Transverse colon (tissue), 4 donors: ENCODE results near the gene TBC1D13. TPM values are rescaled to one million over a fixed set of nuclear protein-coding genes. Genes with fewer than 3 reads are reported as not detected.
"Not testable (repeated sequence)": the region's sequence is repeated elsewhere in the genome, so short reads cannot be mapped to it uniquely, and the experiment has no call there.

Experiments
- DNase-seq: peaks from one replicate; pipeline ENCODE4 v3.0.0-alpha.2; 2019
- H3K27ac ChIP-seq, 4 donors: fragments of 200-600 bp; sonication (generic); 2 replicates each; pipeline ENCODE4 v1.5.1; 2016 to 2018; ENCODE audit warnings: inconsistent platforms in 4 of 4
- H3K27me3 ChIP-seq: fragments of 200-600 bp; sonication (generic); 2 replicates; pipeline ENCODE4 v1.5.1; 2017; ENCODE audit warnings: inconsistent platforms
- H3K36me3 ChIP-seq, 4 donors: fragments of 200-600 bp; sonication (generic); 2 replicates each; pipeline ENCODE4 v1.5.1; 2017 to 2019; ENCODE audit warnings: inconsistent platforms in 4 of 4
- H3K4me1 ChIP-seq, 4 donors: fragments of 200-600 bp; sonication (generic); 2 replicates each; pipeline ENCODE4 v1.5.1; 2017 to 2020; ENCODE audit warnings: inconsistent platforms in 4 of 4
- H3K4me3 ChIP-seq, 4 donors: fragments of 200-600 bp; sonication (generic); 1 replicate in 1 of 4; 2 replicates in 3 of 4; pipeline versions ENCODE4 v1.5.1 to v1.6.1; 2017 to 2019; ENCODE audit warnings: inconsistent platforms in 4 of 4
- H3K9me3 ChIP-seq, 2 donors: fragments of 200-600 bp; sonication (generic); 2 replicates each; pipeline ENCODE4 v1.5.1; 2017 to 2019; ENCODE audit warnings: inconsistent platforms in 2 of 2
- CTCF ChIP-seq, 5 experiments: fragments of 200-600 bp in 3 of 5; fragments of 450-650 bp in 2 of 5; sonication (generic) in 3 of 5; IDR thresholded peaks; 1 replicate in 2 of 5; 2 replicates in 3 of 5; pipeline ENCODE4 v1.5.1; 2016 to 2017; ENCODE audit warnings: antibody characterized with exemption in 5 of 5, inconsistent platforms in 3 of 5, mild to moderate bottlenecking in 2 of 5, moderate library complexity in 1 of 5
- EP300 ChIP-seq: sonication (generic); formaldehyde crosslinking; IDR thresholded peaks from one replicate; pipeline ENCODE4 v1.6.1; 2017; ENCODE audit warnings: antibody characterized with exemption, low read depth
- POLR2A ChIP-seq: fragments of 450-650 bp; IDR thresholded peaks from one replicate; pipeline ENCODE4 v1.6.1; 2016; ENCODE audit warnings: antibody characterized with exemption, mild to moderate bottlenecking, moderate library complexity
- POLR2AphosphoS5 ChIP-seq, 3 donors: sonication (generic); formaldehyde crosslinking; IDR thresholded peaks; one replicate each; pipeline ENCODE4 v1.6.1; 2016; ENCODE audit warnings: antibody characterized with exemption in 3 of 3
- WGBS, 2 donors: methylation state at CpG; one replicate each; pipeline ENCODE4 v1.1.5; 2018; ENCODE audit warnings: low coverage in 1 of 2; 5-methylcytosine and 5-hydroxymethylcytosine counted together
- in situ Hi-C, 4 donors: fragments of 200-750 bp; cut with MboI; loops; one replicate each; pipeline versions ENCODE4 v1.15.0 to v1.15.1; 2017; ENCODE audit warnings: low sequenced_read_pairs in 3 of 4, low pct_ligation_motif_present in 1 of 4, low pct_unique_long_range_greater_than_20kb in 1 of 4
- intact Hi-C: fragments of 100-400 bp; cut with DNase I; formaldehyde crosslinking; loops from one replicate; pipeline ENCODE4 v1.15.1; 2023; ENCODE audit warnings: low total_unique reads
- total RNA-seq, 4 donors: library from RNA; depleted of rRNA; stranded (reverse); fragments of >200 nt; gene quantifications; one replicate each; pipeline ENCODE4 v1.1.0, GENCODE V29; 2016

Gene TBC1D13
- total RNA-seq, 4 donors from 2014 or later: 9.6 to 244 (median 21.6) TPM

DNA sequence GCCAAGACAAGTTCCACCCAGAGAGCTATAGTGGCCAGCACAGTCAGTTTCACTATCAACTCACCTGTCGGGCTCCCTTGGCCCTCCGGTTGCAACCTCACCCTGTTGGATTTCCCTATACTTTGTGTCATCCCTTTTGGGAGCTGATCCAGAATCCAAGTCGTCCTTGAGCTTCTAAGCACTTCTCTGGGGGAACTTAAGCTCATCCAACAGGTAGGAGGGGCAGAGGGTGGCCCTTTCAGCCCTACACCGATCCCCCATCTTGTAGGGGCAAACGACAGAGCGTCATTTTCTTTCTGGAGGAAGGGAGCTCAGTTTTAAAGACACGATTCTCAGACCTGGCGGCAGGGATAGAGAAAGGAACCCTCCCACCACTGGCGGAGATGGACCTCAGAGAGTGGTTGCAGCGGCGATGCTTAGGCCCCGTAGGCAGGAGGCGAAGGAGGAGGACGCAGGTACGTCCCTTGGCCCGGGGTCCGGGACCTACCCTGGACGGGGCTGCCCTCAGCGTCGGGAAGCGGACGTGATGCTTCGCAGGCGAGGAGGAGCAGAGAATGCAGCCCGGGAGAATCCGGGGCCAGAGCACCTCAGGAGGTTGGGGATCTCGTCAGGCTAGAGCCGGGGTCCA lies 15.8 kb upstream of the TBC1D13 start:
- in situ Hi-C loops: no loop called here
- peaks cover 9 to 21% (median 14%) of the 10 kb centered on the region in 4 donors for H3K4me1 ChIP-seq
- TF ChIP-seq POLR2AphosphoS5 (IDR thresholded peaks at IDR 0.05) (no peak), POLR2A (no peak), CTCF (IDR thresholded peaks at IDR 0.05) (no peak), EP300 (no peak)
- WGBS, 2 donors: 1% methylated on average over 28 of the region's 28 CpGs; no CpG with 5 or more reads in 1 of the 2 donors
- DNase-seq: peak; percentile 40
- intact Hi-C loops: no loop called here
- H3K27ac ChIP-seq: peak overlapping the region; percentile 91 to 96 (median 94)
- no peaks in the 10 kb centered on the region for H3K27me3 ChIP-seq
- peak overlapping the region; percentile 76 to 94 (median 84) for H3K4me3 ChIP-seq
- H3K9me3 ChIP-seq: no peaks in the 10 kb centered on the region
- H3K36me3 ChIP-seq: no peaks in the 10 kb centered on the region

GRCh38 chr9:128771745-128772519 lies 15.1 kb upstream of the TBC1D13 start, which contains the start of gene ZER1:
Gene ZER1 (minus strand): TSS chr9:128771927. CDS start chr9:128755565, 16,362 bp downstream.
- Histone ChIP-seq H3K9me3 (no peaks in the 10 kb centered on the region), H3K4me1 (peaks cover 9 to 21% (median 14%) of the 10 kb centered on the region in 4 donors), H3K36me3 (no peaks in the 10 kb centered on the region), H3K27me3 (no peaks in the 10 kb centered on the region), H3K4me3 (peak within 1 kb of the TSS; percentile 76 to 94 (median 84)), H3K27ac (peak within 1 kb of the TSS; percentile 91 to 96 (median 94))
- peak; percentile 96 for DNase-seq
- in situ Hi-C loops: no loop called here
- TF ChIP-seq POLR2A (peak; percentile 75), CTCF (IDR thresholded peaks at IDR 0.05) (peak in 1 of 5 experiments; percentile 9), POLR2AphosphoS5 (IDR thresholded peaks at IDR 0.05) (peak; percentile 82 to 88 (median 88)), EP300 (peak; percentile 59)
- WGBS, 2 donors: 0 to 5% methylated on average over 7 to 61 of the region's 72 CpGs
- intact Hi-C loops: loop anchor here (1.0 kb wide), 1 partner anchor 15 kb away; the partner anchor contains the start of gene TBC1D13

DNA sequence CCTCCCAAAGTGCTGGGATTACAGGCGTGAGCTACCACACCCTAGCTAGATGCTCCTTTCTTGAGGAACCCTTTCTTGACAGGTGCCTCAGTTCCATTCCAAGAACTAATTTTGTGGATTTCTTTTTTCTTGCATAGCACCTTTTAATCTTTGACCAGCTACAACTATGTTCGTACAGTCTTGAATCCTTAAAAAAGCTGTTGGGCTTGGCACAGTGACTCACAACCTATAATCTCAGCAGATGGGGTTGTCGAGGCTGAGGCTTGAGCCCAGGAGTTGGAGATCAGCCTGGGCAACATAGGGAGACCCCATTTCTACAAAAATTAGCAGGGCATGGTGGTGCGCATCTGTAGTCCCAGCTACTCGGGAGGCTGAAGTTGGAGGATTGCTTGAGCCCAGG lies 14.0 kb upstream of the TBC1D13 start:
- WGBS, 2 donors: 86% methylated on average over 5 of the region's 5 CpGs; no CpG with 5 or more reads in 1 of the 2 donors
- in situ Hi-C loops: no loop called here
- H3K36me3 ChIP-seq: no peaks in the 10 kb centered on the region
- peaks cover 9 to 21% (median 14%) of the 10 kb centered on the region in 4 donors for H3K4me1 ChIP-seq
- no peaks in the 10 kb centered on the region for H3K9me3 ChIP-seq
- intact Hi-C loops: no loop called here
- no peak overlapping the region for H3K27ac ChIP-seq
- TF ChIP-seq EP300: no peak
- TF ChIP-seq CTCF (IDR thresholded peaks at IDR 0.05): no peak
- no peak for TF ChIP-seq POLR2AphosphoS5 (IDR thresholded peaks at IDR 0.05)
- no peak for TF ChIP-seq POLR2A
- H3K27me3 ChIP-seq: no peaks in the 10 kb centered on the region
- H3K4me3 ChIP-seq: no peak overlapping the region
- no peak for DNase-seq

- H3K27me3 ChIP-seq: no peaks in the 10 kb centered on the region
- no peaks in the 10 kb centered on the region for H3K9me3 ChIP-seq
- no peak overlapping the region for H3K27ac ChIP-seq
- TF ChIP-seq POLR2A (no peak), CTCF (IDR thresholded peaks at IDR 0.05) (no peak), EP300 (no peak), POLR2AphosphoS5 (IDR thresholded peaks at IDR 0.05) (no peak)
- H3K4me3 ChIP-seq: no peak overlapping the region
- no peak for DNase-seq
- H3K4me1 ChIP-seq: peaks cover 9 to 18% (median 14%) of the 10 kb centered on the region in 4 donors
- WGBS, 2 donors: 93 to 100% methylated on average over 1 of the region's 1 CpG
- intact Hi-C loops (no loop called here), in situ Hi-C loops (no loop called here)
- H3K36me3 ChIP-seq: no peaks in the 10 kb centered on the region
Observed at GRCh38 chr9:128774804-128775203, 12.2 kb upstream of the TBC1D13 start.

GRCh38 chr9:128780093-128780492 lies 7.0 kb upstream of the TBC1D13 start:
- H3K27ac ChIP-seq, in situ Hi-C loops, intact Hi-C loops, H3K4me3 ChIP-seq, DNase-seq, H3K27me3 ChIP-seq, H3K9me3 ChIP-seq, H3K4me1 ChIP-seq, H3K36me3 ChIP-seq: not testable (repeated sequence)
- 80% methylated on average over 1 of the region's 27 CpGs; no CpG with 5 or more reads in 1 of the 2 donors for WGBS, 2 donors
